Measurements from ENCODE around the gene TXNDC16. TPM values are rescaled to one million over a fixed set of nuclear protein-coding genes. Genes with fewer than 3 reads are reported as not detected.

TXNDC16 gene
- polyA plus RNA-seq, 2 of the 4 experiments (the other 2 are of a cell fraction), result 1.4 to 3.0 TPM

GRCh38 chr14:52455291-52456088, 96.8 kb downstream of the TXNDC16 start:
- FAIRE-seq, result peak; percentile 32

GRCh38 chr14:52447236-52447635, 105.1 kb downstream of the TXNDC16 start:
- CTCF ChIA-PET, result interaction anchor here (1.0 kb wide), 1 partner anchor 12 kb away, joined by 3 read pairs; no protein-coding TSS in a partner anchor
- H3K9me3 ChIP-seq, result no peaks in the 10 kb centered on the region
- POLR2A ChIA-PET, result no interaction called here
- no peak overlapping the region for H3K4me3 ChIP-seq
- no peaks in the 10 kb centered on the region for H3K4me1 ChIP-seq
- no peak overlapping the region for H3K4me2 ChIP-seq
- no peak for TF ChIP-seq ATOH8 (CRISPR knock-in tag; IDR thresholded peaks at IDR 0.05; ENCODE audit: low read depth)
- no peak for TF ChIP-seq CHD4 (IDR thresholded peaks at IDR 0.05; ENCODE audit: borderline replicate concordance)
- TF ChIP-seq MAFK (IDR thresholded peaks at IDR 0.05; ENCODE audit: partially characterized antibody), result no peak
- TF ChIP-seq SMC3 (IDR thresholded peaks at IDR 0.05), result no peak
- no peak for TF ChIP-seq POLR2A (IDR thresholded peaks at IDR 0.05; ENCODE audit: low read length)
- no peak for DNase-seq (ENCODE audit: low read depth in 1 of 2, low spot score in 1 of 2)
- ATAC-seq, result no peak
- H3K27ac ChIP-seq, result no peak overlapping the region
- no peak for FAIRE-seq
- 89% methylated on average over 3 of the region's 3 CpGs for WGBS (ENCODE audit: missing lambda C conversion rate)

More at GRCh38 chr14:52455291-52456088, 96.8 kb downstream of the TXNDC16 start:
- WGBS (ENCODE audit: missing lambda C conversion rate), result 73% methylated on average over 3 of the region's 3 CpGs
- ChIA-PET CTCF (interaction anchor here (4.2 kb wide), 1 partner anchor 156 kb away, joined by 22 read pairs; no protein-coding TSS in a partner anchor), POLR2A (no interaction called here)
- ATAC-seq, result no peak
- TF ChIP-seq ZSCAN20 (CRISPR knock-in tag; IDR thresholded peaks at IDR 0.05) (no peak), JUNB (IDR thresholded peaks at IDR 0.05) (peak; percentile 19; the same call in 1 of the 2 replicates), CBX8 (IDR thresholded peaks at IDR 0.05) (no peak)
- DNase-seq (ENCODE audit: low read depth in 1 of 2, low spot score in 1 of 2), result no peak
- no peak overlapping the region for H3K4me3 ChIP-seq
- H3K27ac ChIP-seq, result peak overlapping the region; percentile 27 to 59; a peak in 4 of 6 replicates
- peak overlapping the region; percentile 9; the same call in 2 of the 3 replicates for H3K4me2 ChIP-seq
- peaks cover 31% of the 10 kb centered on the region for H3K4me1 ChIP-seq
- H3K9me3 ChIP-seq, result no peaks in the 10 kb centered on the region

GRCh38 chr14:52446355-52446754, 106.0 kb downstream of the TXNDC16 start:
- Histone ChIP-seq H3K4me3 (no peak overlapping the region), H3K27ac (no peak overlapping the region), H3K4me2 (no peak overlapping the region), H3K4me1 (no peaks in the 10 kb centered on the region), H3K9me3 (no peaks in the 10 kb centered on the region)
- POLR2A ChIA-PET, result no interaction called here
- DNase-seq (ENCODE audit: low read depth in 1 of 2, low spot score in 1 of 2) (no peak), FAIRE-seq (no peak), ATAC-seq (no peak)
- no peak for TF ChIP-seq PBX3 (IDR thresholded peaks at IDR 0.05)
- TF ChIP-seq KDM1A (IDR thresholded peaks at IDR 0.05; ENCODE audit: low read depth), result no peak
- no peak for TF ChIP-seq HES2 (IDR thresholded peaks at IDR 0.05)
- TF ChIP-seq MAFK (IDR thresholded peaks at IDR 0.05; ENCODE audit: partially characterized antibody), result no peak
- TF ChIP-seq BHLHE40 (IDR thresholded peaks at IDR 0.05; ENCODE audit: low read depth, low read length), result no peak
- TF ChIP-seq EP300 (IDR thresholded peaks at IDR 0.05), result no peak
- no peak for TF ChIP-seq JUNB (IDR thresholded peaks at IDR 0.05)
- no peak for TF ChIP-seq HDAC2 (IDR thresholded peaks at IDR 0.05)
- CTCF ChIA-PET, result interaction anchor here (1.0 kb wide), 1 partner anchor 11 kb away, joined by 3 read pairs; no protein-coding TSS in a partner anchor

GRCh38 chr14:52443506-52443905, 108.8 kb downstream of the TXNDC16 start:
- POLR2A ChIA-PET, result no interaction called here
- Histone ChIP-seq H3K4me3 (no peak overlapping the region), H3K4me1 (no peaks in the 10 kb centered on the region), H3K4me2 (no peak overlapping the region), H3K27ac (no peak overlapping the region), H3K9me3 (no peaks in the 10 kb centered on the region)
- DNase-seq (ENCODE audit: low read depth in 1 of 2, low spot score in 1 of 2) (no peak), FAIRE-seq (peak; percentile 39), ATAC-seq (no peak)
- CTCF ChIA-PET, result no interaction called here
- no peak for TF ChIP-seq POLR2AphosphoS2 (conservative IDR thresholded peaks at IDR 0.05; ENCODE audit: low read length)
- TF ChIP-seq ZFP36 (IDR thresholded peaks at IDR 0.05; ENCODE audit: borderline replicate concordance, partially characterized antibody), result no peak
- no peak for TF ChIP-seq EP300 (IDR thresholded peaks at IDR 0.05)
- no peak for TF ChIP-seq PHF8 (IDR thresholded peaks at IDR 0.05; ENCODE audit: borderline replicate concordance, low read depth)
- TF ChIP-seq CHD4 (IDR thresholded peaks at IDR 0.05; ENCODE audit: borderline replicate concordance), result no peak
- TF ChIP-seq ESRRA (IDR thresholded peaks at IDR 0.05; ENCODE audit: borderline replicate concordance, low read length), result no peak
- TF ChIP-seq KDM5A (IDR thresholded peaks at IDR 0.05), result no peak
- no peak for TF ChIP-seq CEBPB (IDR thresholded peaks at IDR 0.05)
- no peak for TF ChIP-seq E2F6 (IDR thresholded peaks at IDR 0.05; ENCODE audit: borderline replicate concordance, low read depth)
- TF ChIP-seq RNF2 (IDR thresholded peaks at IDR 0.05; ENCODE audit: borderline replicate concordance, low read depth), result no peak
- no peak for TF ChIP-seq MAZ (IDR thresholded peaks at IDR 0.05; ENCODE audit: borderline replicate concordance, low read depth, low read length)
- no peak for TF ChIP-seq MAX (IDR thresholded peaks at IDR 0.05)
- TF ChIP-seq NPAS2 (CRISPR knock-in tag; IDR thresholded peaks at IDR 0.05; ENCODE audit: borderline replicate concordance), result no peak
- TF ChIP-seq RCOR1 (IDR thresholded peaks at IDR 0.05; ENCODE audit: low read depth, low read length), result no peak
- TF ChIP-seq MAFK (IDR thresholded peaks at IDR 0.05; ENCODE audit: partially characterized antibody), result no peak
- TF ChIP-seq TFCP2L1 (CRISPR knock-in tag; IDR thresholded peaks at IDR 0.05), result no peak

All from A549 (cell line).